Activated CD4-positive, alpha-beta T cell treated with anti-CD3 and anti-CD28 coated beads for 24 hours (primary cell): Measurements from ENCODE around the gene USP20.

ENCODE experiments used
- DNase-seq, 2 donors: peaks; one replicate each; pipeline ENCODE4 v3.0.0-alpha.2; 2020; ENCODE audit warnings: low read depth in 2 of 2

Gene USP20

DNA sequence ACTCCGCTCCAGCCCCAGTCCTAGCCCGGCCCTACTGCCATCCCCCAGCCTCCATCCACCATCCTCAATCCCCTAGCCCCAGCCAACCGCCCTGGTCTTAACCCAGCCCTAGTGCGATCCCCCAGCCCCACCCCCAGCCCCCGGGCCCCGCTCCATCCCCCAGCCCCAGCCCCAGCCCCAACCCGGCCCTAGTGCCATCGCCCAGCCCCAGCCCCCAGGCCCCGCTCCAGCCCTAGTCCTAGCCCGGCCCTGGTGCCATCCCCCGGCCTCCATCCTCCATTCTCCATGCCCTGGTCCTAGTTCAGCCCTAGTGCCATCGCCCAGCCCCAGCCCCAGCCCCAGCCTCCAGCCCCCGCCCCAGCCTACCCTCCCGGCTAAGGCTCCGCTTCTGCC is 11.7 kb upstream of the USP20 start:
- DNase-seq: no peak

DNA sequence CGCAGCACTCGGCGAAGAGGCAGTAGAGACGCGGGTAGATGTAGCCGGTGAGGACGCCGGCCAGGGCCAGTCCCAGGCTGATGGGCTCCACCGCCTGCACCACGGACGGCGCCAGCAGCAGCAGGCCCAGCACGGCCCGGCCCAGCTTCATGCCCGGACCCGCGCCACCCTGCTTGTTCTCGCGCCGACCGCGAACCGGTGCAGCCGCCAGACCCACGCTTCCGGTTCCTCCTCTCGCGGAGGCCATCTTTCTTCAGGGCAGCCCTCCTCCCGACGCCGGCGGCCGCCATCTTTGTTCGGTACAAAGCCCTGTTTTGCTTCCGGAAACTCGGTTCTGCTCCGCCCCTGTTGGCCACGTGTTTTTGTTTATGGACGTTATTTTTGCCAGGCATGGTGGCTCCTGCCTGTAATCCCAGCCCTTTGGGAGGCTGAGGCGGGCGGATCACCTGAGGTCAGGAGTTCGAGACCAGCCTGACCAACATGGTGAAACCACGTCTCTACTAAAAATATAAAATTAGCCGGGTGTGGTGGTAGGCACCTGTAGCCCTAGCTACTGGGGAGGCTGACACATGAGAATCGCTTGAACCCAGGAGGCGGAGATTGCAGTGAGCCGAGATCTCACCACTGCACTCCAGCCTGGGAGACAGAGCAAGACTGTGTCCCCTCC is 11.2 kb upstream of the USP20 start, which contains the start of gene TOR1A:
Gene TOR1A, minus strand, starts transcription at position 202 of the 667 bp plus-strand sequence. Its CDS starts 51 bp downstream, at position 151.
- peak; percentile 86 to 90 for DNase-seq

DNA sequence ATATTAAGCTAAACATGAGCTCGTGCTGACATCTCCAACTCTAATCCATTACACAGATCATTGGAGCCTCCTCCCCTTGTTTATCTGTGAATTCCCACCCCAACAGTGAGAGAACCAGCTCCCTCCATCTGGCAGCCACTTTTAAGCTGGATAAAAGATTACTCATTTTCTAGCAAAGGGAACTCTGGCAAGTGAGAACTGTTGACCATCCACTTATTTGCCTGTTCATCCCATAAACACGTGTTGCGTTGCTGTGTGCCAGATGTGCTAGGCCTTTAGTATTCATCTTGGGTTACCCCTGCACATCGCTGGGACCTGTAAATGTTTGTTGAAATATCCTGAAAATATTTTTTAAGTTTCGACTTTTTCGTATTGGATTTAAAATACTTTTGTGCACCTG is 8.9 kb upstream of the USP20 start:
- no peak for DNase-seq

DNA sequence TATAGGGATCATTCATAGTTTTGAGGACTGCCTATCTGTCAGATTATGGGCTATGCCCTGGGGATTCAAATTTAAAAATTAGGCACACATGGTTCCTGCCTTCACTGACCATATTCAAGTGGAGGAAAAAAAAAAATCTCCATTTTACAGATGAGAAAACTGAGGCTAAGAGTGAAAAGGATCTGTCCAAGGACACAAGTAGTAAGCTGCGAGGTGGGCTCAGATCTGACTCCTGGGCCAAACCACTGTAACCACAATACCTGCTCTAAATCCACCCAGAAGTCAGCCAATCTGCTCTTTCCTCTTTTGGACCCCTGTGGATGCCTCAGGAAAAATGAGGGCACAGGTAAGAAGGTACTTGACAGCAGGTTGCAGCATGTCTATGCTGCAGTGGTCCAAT is 8.5 kb upstream of the USP20 start:
- DNase-seq: no peak

DNA sequence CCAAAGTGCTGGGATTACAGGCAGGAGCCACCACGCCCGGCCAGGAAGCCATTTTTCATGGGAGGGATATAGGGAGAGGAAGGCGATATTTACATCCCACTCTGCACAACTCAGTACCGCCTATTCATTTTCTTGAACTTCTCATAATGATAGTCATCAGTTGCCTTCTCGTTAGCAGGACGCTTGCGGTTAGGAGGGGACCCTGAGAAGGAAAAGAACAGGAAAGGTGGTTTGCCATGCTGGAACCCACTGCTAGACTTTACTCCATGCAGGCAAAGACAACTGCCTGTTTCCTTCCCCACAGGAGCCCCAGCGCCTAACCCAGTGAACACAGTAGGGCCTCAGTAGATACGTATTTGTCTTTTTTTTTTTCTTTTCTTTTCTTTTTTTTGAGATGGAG is 7.2 kb upstream of the USP20 start:
- no peak for DNase-seq

DNA sequence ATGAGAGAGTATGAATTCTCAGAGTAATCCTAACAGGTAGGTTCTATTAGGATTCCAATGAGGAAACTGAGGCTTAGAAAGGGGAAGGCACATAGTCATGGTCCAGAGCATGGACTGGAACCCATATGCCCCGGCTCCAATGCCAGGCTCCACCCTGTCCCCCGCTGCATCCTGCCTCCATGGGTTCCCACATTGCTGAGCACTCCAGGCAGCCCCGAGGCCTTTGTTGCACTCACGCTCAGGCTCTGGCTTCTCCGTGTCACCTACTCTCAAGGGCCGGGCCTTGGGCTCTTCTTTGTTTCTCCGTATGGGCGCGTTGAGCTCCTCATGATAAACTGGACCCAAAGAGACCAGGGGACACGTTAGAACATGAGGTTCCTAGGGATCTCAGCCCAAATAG is 6.3 kb upstream of the USP20 start:
- DNase-seq: no peak

DNA sequence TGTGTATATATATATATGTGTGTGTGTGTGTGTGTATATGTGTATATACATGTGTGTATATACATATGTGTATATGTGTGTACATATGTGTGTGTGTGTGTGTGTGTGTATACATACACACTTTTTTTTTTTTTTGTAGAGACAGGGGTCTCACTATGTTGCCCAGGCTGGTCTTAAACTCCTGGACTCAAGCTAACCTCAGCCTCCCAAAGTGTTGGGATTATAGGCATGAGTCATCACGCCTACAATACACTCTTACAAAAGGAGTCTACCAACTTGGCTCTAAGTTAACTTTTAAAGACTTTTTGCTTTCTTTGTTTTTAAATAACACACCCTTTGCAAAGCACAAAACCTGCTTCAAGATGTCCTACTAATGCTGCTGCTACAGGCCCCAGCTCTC is 2.3 kb upstream of the USP20 start:
- no peak for DNase-seq

DNA sequence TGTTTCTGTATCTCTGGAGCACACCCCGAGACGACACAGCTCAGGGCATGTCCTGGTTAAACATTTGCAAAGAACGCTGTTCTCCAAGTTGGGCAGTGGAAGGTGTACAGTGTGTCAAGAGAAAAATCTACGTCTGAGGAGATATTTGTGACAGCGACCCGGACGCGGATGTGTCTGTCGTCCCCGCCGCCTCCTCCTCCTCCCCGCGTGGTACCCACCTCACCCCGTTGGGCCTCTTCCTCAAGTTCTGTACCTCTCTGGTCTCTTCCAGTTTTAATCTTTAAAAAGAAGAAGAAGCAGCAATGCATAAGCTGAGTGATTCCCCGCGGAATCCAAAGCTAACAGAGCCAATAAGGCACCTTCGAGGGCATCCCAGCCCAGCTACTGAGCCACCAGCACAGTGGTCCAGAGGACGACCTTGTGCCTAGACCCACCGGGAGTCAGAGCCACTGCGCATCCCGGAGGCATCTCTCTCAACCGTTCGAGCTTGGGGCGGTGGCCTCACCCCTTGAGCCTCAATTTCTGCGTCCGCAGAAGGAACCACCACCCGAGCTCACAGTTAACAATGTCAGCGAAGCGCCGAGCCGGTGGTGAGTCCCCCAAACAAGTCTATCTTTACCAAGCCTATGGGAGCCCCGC is 650 bp upstream of the USP20 start:
- peak in 1 of 2 donors; percentile 21 for DNase-seq

DNA sequence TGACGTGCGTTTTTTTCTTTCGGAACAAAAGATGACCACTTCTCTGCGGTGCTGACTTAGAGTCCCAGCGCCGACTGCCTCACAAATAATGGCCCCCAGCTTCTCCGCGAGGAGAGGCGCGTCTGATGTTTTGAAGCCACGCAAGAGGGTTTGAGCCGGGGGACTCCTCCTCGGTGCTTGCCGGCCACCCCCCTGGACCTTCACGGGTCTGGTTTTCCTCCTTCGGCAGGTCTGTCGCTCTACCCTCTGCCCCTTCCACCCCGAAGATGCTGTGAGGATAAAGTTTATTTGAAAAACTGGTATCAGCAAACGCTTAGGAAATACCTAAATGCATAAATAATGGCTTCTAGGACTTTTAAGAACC is 584 bp downstream of the USP20 start:
- no peak for DNase-seq

DNA sequence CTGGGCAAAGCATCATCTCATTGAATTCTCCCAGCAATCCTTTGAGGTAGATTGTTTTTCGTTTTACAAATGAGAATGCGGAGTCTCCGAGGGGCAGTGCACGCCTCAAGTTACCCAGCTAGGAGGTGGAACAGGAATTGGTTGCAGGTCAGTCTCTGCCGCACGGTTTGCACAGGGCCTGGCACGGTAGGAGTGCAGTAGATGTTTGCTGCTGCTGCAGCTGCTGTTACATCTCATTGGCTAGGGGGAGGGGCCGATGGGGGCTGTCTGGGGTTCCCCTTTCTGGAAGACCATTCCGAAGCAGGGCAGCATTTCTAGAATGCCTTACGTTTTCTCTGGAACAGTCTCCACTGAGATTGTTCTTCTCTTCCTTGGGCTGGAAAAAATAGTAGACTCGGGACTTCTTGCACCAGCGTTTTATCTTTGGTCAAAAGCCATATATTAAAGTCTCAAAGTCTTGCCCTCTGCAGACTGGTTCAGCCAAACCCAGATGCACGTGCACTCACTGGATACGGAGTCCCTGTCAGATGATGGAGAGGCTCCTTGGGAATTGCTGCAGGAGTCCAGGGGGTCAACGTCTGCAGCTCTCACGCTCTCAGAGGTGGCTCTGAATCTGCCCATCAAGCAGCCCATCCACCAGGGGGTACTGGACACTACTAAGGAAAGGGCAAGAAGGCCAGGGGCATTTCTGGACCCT is 1.2 kb downstream of the USP20 start:
- DNase-seq: peak in 1 of 2 donors; percentile 33

DNA sequence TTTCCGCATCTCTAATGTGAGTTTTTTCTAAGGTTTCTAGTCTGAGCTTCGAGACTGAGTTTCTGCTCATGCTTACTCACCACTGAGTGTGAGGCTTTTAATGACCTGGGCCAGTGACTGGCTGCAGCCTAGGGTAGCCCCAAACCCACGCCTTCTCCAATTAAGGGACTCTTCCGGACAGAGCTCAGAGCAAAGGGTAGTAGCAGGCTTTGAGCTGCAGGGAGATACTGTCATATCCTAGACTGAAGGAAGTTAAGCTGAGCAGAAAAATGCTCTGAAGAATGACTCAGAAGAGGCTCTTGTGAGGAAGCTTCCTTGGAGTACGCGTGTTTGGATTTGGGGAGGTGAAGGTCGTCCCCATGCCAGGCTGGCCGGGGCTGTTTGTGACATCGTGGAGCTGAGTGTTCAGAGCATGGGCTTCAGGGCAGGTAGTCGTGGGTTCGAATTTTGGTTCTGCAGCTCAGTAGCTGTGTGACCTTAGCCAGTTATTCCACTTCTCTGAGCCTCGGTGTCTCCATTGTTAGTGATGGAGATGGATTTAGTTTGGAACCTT is 3.5 kb downstream of the USP20 start:
- peak in 1 of 2 donors; percentile 13 for DNase-seq

DNA sequence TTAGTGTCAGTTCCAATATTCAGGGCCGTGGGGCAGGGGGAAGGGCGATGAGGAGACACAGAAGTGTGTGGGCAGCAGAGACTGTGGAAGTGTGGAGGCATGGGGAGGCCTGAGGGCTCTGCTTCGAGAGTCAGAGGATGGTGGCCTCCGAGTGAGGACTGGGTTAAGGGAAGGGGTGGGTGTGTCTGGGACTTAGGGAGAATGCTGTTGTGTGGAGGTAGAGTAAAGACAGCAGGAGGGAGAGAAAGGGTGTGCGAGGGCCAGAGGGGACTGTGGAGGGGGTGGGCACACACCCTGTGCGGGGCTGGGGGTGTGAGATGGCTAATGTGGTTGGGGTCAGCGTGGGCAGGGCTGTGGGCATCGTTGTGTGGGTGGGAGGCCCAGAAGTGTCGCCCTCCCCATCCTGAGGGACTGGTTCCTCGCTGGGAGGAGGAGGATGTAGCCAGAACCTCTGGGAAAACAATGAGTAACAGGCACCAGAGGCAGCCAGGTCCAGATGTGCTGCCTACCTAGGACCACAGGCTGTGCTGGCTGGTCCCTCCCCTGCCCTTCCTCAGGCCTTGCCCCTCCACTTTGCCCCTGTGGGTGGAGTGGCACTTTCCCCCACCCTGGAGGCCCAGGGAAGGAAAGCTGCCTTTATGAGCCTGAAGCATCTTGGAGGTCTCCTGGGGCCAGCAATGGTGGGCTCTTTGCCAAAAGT is 4.2 kb downstream of the USP20 start:
- DNase-seq: no peak

DNA sequence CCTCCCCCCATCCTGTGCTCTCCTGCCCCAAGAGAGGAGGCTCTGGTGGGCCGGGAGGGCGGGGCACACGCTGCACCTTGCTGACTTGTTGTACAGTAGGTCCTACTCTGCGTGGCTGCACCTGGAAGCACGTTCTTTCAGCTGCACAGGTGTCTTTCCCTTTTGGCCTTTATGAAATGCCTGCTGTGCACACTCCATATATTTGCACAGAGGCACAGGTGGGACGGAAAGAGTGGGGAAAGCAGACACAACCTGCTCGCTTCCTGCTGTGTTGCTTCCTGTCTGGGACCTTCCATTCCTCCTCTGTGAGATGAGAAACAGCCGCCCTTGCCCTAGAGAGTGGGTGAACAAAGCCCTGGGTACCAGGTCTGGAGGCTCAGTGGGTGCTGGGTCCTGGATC is 4.8 kb downstream of the USP20 start:
- no peak for DNase-seq

DNA sequence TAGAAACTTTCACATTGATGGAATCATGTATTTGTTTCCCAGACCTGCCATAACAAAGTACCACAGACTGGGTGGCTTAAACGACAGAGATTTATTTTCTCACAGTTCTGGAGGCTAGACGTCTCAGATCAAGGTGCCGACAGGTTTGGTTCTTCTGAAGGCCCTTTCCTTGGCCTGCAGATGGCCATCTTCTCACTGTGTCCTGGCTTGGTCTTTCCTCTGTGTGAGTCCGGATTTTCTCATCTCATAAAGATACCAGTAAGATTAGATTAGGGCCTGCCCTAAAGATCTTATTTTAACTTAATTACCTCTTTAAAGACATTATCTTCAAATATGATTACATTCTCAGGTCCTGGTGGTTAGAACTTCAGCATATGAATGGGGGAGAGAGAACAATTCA is 5.8 kb downstream of the USP20 start:
- DNase-seq: no peak

DNA sequence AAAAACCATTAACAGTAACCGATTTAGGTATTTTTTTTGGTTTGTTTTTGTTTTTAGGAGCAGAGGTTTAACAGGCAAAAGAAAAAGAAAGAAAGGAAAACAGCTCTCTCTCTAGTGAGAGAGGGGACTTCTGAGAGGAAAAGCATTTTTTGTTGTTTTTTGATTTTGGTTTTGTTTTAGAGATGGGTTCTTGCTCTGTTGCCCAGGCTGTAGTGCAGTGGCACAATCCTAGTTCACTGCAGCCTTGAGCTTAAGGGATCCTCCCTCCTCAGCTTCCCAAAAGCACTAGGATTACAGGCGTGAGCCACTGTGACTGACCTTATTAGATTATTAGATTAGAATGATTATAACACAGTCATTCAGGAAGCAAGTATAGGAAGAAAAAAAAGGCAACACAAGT is 10.1 kb downstream of the USP20 start:
- no peak for DNase-seq

DNA sequence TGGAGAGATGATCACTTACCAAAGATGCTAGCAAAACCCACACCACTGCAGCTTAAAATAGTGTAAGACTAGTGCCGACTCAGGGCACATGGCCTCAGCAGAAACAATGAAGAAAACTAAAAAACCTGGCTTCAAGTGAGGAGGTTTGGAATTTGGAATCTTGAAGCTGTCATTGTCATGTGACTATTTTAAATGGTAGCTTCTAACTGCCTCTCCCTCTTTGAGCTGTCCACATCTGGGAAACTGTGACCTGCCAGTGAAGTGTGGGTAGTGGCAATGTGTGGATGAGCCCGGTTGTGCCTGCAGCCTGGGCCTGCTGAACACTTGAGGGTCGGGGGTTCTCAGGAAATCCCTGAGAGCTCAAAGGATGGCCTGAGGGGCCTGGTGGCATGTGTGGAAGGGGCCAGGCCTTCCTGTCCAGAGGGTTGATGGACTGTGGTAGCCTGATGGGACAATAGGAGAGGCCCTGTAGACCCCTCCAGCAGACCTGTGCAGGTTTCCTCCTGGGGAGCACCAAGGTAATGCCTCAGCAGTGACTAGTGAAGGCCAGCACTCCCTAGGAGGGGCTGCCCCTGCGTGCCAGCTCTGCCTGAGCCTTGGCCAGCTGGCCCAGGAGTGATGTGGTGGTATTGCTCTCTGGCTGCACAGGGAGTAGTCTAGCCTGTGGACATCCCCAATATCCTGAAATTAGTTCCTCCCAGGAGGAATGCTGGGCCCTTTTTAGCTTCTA is 13.6 kb downstream of the USP20 start:
- no peak for DNase-seq

DNA sequence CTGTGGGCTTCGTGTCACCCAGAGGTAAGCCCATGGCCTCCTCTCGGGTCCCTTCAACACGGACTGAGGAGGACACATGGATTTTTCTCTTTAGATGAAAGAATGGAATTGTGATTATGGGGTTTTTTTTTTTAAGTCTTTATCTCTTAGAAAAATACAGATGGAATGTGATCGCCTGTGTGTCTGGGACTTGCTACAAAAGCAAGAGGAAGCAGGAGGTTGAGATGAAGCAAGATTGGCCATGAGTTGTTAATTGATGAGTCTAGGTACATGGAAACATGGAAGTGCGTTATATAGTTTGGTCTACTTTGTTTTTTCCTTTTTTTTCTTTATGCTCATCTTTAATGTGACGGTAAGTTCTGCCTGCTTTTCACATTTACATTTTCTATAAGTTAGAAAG is 14.6 kb downstream of the USP20 start:
- DNase-seq: no peak

DNA sequence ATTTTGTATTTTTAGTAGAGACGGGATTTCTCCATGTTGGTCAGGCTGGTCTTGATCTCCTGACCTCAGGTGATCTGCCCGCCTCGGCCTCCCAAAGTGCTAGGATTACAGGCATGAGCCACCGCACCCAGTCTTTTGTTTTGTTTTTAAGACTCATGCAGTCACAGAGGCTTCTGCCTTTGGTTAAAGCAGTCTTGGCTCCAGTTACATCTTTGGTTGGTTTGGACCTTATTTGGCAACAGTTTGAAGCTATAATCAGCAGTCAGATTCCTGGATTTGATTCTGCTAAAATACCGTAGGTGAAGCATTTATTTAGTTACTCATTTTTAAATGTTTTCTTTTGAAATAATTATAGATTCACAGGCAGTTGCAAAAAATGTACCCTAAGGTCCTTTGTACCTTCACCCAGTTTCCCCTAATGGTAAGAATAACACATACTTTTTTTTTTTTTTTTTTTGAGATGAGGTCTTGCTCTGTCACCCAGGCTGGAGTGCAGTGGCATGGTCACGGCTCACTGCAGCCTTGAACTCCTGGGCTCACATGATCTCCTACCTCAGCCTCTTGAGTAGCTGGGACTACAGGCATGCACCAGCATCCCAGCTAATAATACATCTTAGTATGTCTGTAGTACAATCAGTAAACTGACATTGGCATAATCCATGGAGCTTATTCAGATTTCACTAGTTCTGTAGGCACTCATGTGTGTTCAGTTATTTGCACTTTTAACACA is 15.7 kb downstream of the USP20 start:
- DNase-seq: no peak

DNA sequence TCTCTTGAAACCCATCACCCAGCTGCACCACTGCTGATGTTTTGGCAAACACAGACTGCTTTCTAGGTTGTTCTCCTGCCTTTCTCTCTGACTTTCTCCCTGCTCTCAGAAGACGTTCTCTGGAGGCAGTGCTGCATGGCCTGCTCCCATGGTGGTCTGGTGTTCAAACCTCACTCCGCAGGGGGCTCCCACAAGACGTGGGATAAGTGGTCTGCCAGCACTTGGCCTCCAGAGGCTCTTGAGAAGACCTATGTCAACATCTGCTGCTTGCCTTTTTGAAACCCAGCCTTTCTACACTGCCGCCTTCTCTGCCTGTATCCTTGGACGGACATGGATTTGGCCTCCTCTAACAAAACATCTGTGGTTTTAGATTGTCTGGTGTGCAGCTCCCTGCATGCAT is 16.6 kb downstream of the USP20 start:
- DNase-seq: no peak

DNA sequence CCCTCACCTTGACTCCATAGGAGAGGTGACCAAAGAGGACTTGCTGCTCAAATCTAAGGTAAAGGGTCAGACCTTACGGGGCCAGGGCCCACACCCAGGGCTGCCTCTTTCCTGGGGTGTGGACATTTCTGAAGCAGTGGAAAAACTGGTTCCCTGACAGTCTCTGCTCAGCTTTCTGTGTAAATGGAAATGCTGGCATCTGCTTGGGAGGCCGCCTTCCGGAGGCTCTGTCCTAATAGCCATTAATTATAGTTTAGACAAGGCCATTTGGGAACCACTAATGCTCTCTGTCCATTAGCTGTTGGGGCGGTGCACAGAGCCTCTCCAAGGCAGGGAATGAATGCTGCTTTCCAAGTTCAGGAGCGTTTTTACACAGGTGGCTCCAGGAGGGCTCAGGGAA is 17.3 kb downstream of the USP20 start:
- no peak for DNase-seq

DNA sequence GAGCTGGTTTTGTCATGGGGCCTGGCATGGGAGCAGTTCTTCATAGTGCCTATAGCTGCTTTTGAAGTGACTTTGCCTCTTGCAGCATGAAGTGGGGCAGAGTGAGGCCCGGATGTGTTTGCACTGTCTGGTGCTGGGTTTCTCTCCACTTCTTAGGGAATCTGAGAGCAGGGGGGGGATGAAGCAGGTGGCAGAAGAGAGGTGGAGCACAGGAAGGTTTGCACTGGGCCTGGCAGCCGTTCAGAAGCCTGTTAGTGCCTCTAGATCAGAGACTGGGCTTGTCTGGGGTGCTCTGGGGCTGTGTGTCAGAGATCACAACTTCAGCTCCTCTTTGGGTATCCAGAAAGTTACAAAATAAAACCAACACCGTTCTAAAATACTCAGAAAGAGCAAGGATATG is 18.4 kb downstream of the USP20 start:
- no peak for DNase-seq
